Measurements from ENCODE around the gene POLR3K.

DNA sequence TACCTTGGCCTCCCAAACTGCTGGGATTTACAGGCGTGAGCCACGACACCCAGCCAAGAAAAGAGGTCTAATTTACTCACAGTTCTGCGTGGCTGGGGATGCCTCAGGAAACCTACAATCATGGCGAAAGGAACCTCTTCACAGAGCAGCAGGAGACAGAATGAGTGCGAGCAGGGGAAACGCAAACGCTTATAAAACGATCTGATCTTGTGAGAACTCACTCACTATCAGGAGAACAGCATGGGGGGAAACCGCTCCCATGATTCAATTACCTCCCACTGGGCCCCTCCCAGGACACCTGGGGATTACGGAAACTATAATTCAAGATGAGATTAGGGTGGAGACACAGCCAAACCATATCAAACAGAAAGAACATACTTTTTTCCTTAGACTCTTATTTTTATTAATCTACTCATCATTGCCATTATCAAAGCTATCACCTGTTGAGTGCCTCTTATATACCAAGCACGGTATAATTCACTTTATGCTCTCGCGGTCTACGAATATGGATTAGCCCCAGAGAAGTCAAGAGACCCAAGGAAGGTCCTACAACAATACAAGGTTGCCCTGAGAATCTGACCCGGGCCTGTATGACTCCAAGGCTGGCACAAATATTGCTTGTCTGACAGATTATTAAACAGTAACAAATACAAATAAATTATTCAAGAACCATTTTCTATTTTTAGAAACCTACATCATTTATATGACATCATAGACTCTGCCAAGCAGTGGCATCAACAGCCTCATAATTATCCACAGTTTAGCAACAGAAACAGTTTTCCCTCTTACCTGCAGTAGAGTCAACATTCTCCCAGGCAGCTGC lies 2.4 kb downstream of the POLR3K start:
- TF ChIP-seq CTCF (IDR thresholded peaks at IDR 0.05) (no peak), POLR2A (IDR thresholded peaks at IDR 0.05) (no peak)
